Measurements from ENCODE around the gene FOLR3. TPM values are rescaled to one million over a fixed set of nuclear protein-coding genes. Genes with fewer than 3 reads are reported as not detected.

The FOLR3 gene
- total RNA-seq, 4 donors from 2014 or later = 0.68 to 0.88 TPM; not detected in 2

DNA sequence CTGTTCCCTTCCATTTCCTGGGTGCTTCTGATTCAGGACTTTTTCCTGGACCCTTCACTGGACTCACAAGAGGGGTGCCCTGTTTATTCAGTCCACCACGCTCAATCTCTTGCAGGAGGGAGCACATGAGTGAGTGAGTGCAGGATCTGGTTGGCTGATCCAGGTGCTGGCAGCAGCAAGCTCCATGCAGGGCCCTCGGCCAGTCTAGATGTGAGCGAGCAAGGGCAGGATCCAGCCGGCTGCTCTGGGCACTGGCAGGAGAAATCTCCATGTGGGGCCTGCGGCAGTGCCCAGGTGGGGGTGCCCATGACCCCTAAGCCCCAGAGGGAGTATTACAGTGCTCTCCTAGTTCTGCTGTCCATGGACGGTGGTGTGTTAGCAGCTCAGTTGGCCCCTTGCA is 11.5 kb upstream of the FOLR3 start:
- TF ChIP-seq, protein P1, sequence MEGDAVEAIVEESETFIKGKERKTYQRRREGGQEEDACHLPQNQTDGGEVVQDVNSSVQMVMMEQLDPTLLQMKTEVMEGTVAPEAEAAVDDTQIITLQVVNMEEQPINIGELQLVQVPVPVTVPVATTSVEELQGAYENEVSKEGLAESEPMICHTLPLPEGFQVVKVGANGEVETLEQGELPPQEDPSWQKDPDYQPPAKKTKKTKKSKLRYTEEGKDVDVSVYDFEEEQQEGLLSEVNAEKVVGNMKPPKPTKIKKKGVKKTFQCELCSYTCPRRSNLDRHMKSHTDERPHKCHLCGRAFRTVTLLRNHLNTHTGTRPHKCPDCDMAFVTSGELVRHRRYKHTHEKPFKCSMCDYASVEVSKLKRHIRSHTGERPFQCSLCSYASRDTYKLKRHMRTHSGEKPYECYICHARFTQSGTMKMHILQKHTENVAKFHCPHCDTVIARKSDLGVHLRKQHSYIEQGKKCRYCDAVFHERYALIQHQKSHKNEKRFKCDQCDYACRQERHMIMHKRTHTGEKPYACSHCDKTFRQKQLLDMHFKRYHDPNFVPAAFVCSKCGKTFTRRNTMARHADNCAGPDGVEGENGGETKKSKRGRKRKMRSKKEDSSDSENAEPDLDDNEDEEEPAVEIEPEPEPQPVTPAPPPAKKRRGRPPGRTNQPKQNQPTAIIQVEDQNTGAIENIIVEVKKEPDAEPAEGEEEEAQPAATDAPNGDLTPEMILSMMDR (IDR thresholded peaks at IDR 0.05; ENCODE audit: low read depth) = no peak

DNA sequence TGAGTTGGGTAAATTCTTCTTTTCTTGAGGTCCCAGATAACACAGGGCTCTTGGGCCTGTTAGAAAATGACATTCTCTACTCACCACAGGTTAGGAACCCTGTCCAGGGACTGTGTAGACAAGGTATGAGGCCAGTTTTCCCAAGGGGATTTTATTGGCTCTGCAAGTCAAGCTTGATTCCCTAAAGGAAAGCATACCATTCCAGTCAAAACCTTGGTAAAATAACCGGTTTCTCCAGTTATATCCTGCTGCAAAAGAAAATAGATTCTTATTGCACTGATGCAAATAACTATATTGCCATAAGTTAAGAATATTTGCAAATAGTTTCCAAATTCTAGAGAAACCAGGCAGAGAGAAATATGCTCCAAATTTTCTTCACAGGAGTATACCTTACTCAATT is 9.6 kb upstream of the FOLR3 start:
- TF ChIP-seq, protein P1 (IDR thresholded peaks at IDR 0.05; ENCODE audit: low read depth) = no peak

DNA sequence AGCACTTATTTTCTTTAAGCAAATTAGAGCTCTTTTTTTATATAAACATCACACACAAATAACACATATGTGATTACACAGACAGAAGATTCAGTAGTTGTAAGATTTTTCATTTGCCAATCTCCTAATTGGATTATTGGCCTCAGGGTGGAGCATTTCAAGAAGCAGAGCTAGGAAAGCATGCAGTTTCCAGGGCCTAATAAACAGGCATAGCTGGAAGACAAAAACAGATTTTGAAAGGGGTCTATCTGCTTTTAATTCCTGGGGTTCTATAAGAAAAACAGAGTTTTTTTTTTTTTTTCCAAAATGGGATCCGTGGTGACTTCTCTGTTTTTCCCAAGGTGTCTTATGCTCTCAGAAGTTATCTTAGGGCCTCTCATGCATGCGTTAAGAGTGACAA is 7.6 kb upstream of the FOLR3 start:
- TF ChIP-seq, protein P1 (IDR thresholded peaks at IDR 0.05; ENCODE audit: low read depth) = no peak

DNA sequence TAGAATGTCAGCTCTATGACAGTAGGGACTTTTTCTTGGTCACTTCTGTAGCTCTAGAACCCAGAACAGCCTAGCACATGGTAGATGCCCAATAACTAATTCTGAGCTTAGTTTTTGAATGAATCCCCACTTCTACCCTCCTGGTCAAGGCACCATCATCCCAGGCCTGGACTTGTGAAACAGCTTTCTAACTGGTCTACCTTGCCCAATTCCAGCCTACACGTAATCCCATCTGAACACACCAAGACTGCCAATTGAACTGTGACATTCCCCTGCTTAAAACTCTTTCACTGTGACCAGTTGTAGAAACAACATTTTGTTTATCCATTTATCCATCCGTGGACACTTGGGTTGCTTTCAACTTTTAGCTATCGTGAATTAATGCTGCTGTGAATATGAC is 6.1 kb upstream of the FOLR3 start:
- TF ChIP-seq, protein P1 (IDR thresholded peaks at IDR 0.05; ENCODE audit: low read depth) = no peak

DNA sequence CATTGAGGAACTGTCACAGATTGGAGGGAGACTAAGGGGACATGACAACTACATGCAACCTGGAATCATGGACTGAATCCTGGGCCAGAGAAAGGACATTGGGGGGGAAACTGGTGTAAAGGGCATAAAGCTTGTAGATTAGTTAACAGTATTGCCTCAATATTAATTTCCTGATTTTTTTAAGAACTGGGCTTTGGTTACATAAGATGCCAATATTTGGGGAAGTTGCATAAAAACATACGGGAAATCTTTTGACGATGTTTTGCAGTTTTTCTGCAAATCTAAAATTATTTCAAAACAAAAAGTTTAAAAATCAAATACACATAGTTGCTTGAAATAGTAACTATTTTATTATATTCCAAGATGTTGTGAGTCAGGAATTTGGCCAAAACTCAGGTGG is 2.9 kb upstream of the FOLR3 start:
- TF ChIP-seq, protein P1 (IDR thresholded peaks at IDR 0.05; ENCODE audit: low read depth) = no peak

DNA sequence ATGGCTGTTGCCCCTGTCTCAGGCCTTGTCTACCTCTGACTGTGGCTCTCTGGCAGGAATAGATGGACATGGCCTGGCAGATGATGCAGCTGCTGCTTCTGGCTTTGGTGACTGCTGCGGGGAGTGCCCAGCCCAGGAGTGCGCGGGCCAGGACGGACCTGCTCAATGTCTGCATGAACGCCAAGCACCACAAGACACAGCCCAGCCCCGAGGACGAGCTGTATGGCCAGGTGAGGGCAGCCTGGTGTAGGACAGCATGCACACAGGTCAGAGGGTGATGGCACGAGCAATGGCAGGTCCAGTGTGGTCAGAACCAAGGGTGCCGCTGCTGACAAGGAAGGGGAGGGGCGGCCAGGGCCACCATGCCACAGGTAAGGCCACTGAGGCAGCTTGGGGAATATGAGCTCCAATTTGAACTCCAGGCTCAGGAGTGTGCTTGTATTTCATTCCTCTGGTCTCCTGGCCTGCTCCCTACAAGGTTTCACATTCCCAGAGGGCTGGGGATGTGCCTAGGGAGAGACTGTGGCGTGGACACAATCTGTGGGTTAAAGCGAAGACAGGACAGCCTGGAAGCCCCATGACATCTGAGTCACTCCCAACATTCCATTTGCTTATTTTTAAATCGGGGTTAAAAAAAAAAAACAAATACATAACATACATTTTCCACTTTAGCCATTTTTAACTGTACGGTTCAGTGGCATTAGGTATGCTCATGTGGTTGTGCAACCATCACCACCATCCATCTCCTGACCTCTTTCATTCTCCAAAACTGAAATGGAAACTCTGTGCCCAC is 562 bp downstream of the FOLR3 start:
- TF ChIP-seq, protein P1 (IDR thresholded peaks at IDR 0.05; ENCODE audit: low read depth) = no peak

DNA sequence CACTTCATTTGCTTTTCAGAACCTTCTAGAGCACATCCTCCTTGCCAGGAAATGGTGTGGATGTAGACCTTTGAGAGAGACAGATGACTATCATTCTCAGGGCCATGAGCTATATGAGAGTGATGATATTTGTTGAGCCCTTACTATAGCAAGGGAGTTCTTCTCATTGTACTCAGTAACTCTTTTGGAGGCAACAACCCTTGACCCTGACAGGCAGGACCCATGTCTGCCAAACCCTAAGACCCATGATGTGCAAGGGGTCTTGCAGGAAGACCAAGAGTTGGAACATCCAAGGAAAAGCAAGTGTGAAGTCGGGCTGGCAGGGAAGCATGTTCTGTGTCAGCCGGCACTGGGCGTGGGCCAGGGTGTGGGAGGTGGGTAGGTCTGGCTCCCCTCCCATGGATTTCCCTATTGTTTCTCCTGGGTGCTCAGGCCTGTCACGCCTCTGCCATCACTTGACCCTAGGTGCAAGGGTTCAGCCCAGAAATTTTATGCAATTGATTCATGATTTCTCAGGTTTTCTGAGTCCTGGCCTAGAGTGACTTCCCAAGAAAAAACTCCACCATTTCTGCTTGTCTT is 1.2 kb downstream of the FOLR3 start:
- TF ChIP-seq, protein P1 (IDR thresholded peaks at IDR 0.05; ENCODE audit: low read depth) = no peak
